BJ (cell line): ENCODE measurements around the gene KCNJ10. TPM values are rescaled to one million over a fixed set of nuclear protein-coding genes. Genes with fewer than 3 reads are reported as not detected.
A peak's percentile ranks its signal among the peaks of the same experiment; 100 is the strongest.

Experiments
- CTCF ChIA-PET: fragments of 350-600 bp; formaldehyde crosslinking; extraction: SDS; loops from one replicate; lab custom pipeline; 2021; ENCODE audit warnings: antibody characterized with exemption, inconsistent platforms; lab: Yijun Ruan, JAX
- POLR2A ChIA-PET: fragments of 300-600 bp; sonication (Branson Sonifier 250); formaldehyde crosslinking; extraction: SDS; loops from one replicate; lab custom pipeline; 2021; ENCODE audit warnings: antibody characterized with exemption; lab: Charles Lee
- DNase-seq: peaks from one replicate; pipeline ENCODE4 v3.0.0-alpha.2; 2011; ENCODE audit warnings: low read depth
- H3K27me3 ChIP-seq: 2 replicates; pipeline ENCODE4 v1.6.0; 2011; ENCODE audit warnings: low read length; ENCODE audit not compliant: control insufficient read depth, insufficient read depth
- H3K36me3 ChIP-seq: 2 replicates; pipeline ENCODE4 v1.5.1; 2011; ENCODE audit warnings: low read length; ENCODE audit not compliant: control insufficient read depth, insufficient read depth
- H3K4me3 ChIP-seq: 2 replicates; pipeline ENCODE4 v1.5.1; 2011; ENCODE audit warnings: low read depth, mild to moderate bottlenecking, control low read depth, low read length
- polyA plus RNA-seq: library from polyadenylated mRNA; depleted of rRNA; stranded (reverse); fragments of >200 nt; gene quantifications from 2 replicates; pipeline ENCODE4 v1.2.3, GENCODE V29; 2011
- TF ChIP-seq, protein P1 (sequence below): IDR thresholded peaks from 2 replicates; pipeline ENCODE4 v1.5.1; 2011; ENCODE audit warnings: low read depth, mild to moderate bottlenecking, control low read depth, inconsistent platforms, low read length, moderate library complexity; ENCODE audit not compliant: insufficient read depth

KCNJ10 gene
- polyA plus RNA-seq, 1 experiment: not detected

- TF ChIP-seq, protein P1, sequence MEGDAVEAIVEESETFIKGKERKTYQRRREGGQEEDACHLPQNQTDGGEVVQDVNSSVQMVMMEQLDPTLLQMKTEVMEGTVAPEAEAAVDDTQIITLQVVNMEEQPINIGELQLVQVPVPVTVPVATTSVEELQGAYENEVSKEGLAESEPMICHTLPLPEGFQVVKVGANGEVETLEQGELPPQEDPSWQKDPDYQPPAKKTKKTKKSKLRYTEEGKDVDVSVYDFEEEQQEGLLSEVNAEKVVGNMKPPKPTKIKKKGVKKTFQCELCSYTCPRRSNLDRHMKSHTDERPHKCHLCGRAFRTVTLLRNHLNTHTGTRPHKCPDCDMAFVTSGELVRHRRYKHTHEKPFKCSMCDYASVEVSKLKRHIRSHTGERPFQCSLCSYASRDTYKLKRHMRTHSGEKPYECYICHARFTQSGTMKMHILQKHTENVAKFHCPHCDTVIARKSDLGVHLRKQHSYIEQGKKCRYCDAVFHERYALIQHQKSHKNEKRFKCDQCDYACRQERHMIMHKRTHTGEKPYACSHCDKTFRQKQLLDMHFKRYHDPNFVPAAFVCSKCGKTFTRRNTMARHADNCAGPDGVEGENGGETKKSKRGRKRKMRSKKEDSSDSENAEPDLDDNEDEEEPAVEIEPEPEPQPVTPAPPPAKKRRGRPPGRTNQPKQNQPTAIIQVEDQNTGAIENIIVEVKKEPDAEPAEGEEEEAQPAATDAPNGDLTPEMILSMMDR: no peak
- ChIA-PET CTCF (interaction anchor here (0.9 to 6.9 kb wide), 7 partner anchors 12 to 58 kb away, joined by 3 to 74 read pairs (median 4); partner anchors contain the start of gene KCNJ10), POLR2A (interaction anchor here (0.6 to 0.7 kb wide), 4 partner anchors 10 to 225 kb away, joined by 3 to 7 read pairs (median 5); no protein-coding TSS in a partner anchor)
- H3K36me3 ChIP-seq: no peaks in the 10 kb centered on the region
- DNase-seq: no peak
- no peak within 1 kb of the TSS for H3K4me3 ChIP-seq
- H3K27me3 ChIP-seq: peaks cover 28% of the 10 kb centered on the region
Measured at GRCh38 chr1:160081261-160081936, 11.4 kb upstream of the KCNJ10 start, which contains the start of gene KCNJ9. Gene KCNJ9 (plus strand): TSS chr1:160081538. CDS start chr1:160084031, 2,493 bp downstream.

GRCh38 chr1:160080381-160081100 lies 10.6 kb upstream of the KCNJ10 start:
- TF ChIP-seq, protein P1: no peak
- POLR2A ChIA-PET: interaction anchor here (0.6 kb wide), 1 partner anchor 9 kb away, joined by 4 read pairs; no protein-coding TSS in a partner anchor
- H3K36me3 ChIP-seq: no peaks in the 10 kb centered on the region
- peaks cover 34% of the 10 kb centered on the region for H3K27me3 ChIP-seq
- no peak for DNase-seq
- H3K4me3 ChIP-seq: no peak overlapping the region
- CTCF ChIA-PET: interaction anchor here (1.0 to 6.9 kb wide), 7 partner anchors 12 to 34 kb away, joined by 3 to 74 read pairs (median 8); partner anchors contain the start of gene KCNJ10

GRCh38 chr1:160079448-160079847 lies 9.5 kb upstream of the KCNJ10 start:
- H3K4me3 ChIP-seq: no peak overlapping the region
- POLR2A ChIA-PET: no interaction called here
- H3K36me3 ChIP-seq: no peaks in the 10 kb centered on the region
- CTCF ChIA-PET: interaction anchor here (0.7 to 7.2 kb wide), 22 partner anchors 7 to 202 kb away, joined by 3 to 74 read pairs (median 6); partner anchors contain the start of genes KCNJ10 and PIGM
- TF ChIP-seq, protein P1: 0 out of 2 replicates have a peak, but pooled peaks have one; percentile 14
- DNase-seq: no peak
- H3K27me3 ChIP-seq: peaks cover 37% of the 10 kb centered on the region

GRCh38 chr1:160078512-160079195 lies 8.7 kb upstream of the KCNJ10 start:
- ChIA-PET CTCF (interaction anchor here (0.7 to 7.2 kb wide), 27 partner anchors 8 to 202 kb away, joined by 3 to 74 read pairs (median 5); partner anchors contain the start of genes DCAF8, IGSF8, KCNJ10 and PIGM), POLR2A (no interaction called here)
- Histone ChIP-seq H3K36me3 (no peaks in the 10 kb centered on the region), H3K4me3 (no peak overlapping the region), H3K27me3 (peaks cover 37% of the 10 kb centered on the region)
- no peak for DNase-seq
- TF ChIP-seq, protein P1: peak; percentile 84
